ENCODE data around the gene EPHB1.

- no peak for TF ChIP-seq EZH2 (IDR thresholded peaks at IDR 0.05; ENCODE audit: insufficient read depth, poor library complexity, severe bottlenecking)
- TF ChIP-seq EZH2phosphoT487 (IDR thresholded peaks at IDR 0.05; ENCODE audit: insufficient read depth, low read depth): no peak
Observed at GRCh38 chr3:135106445-135106844, 311.4 kb downstream of the EPHB1 start.
